C1 segment of cervical spinal cord (tissue), 14 donors: ENCODE results near the gene CPT2.

Source experiments
- DNase-seq, 14 donors: peaks; one replicate each; lab custom pipeline; 2025; lab: John Stamatoyannopoulos, UW

The CPT2 gene

GRCh38 chr1:53260631-53261247 lies 64.1 kb downstream of the CPT2 start:
- DNase-seq = no peak

- no peak for DNase-seq
Measured at GRCh38 chr1:53262000-53262399, 65.4 kb downstream of the CPT2 start.
